ENCODE measurements around the gene NCKAP5L. TPM values are rescaled to one million over a fixed set of nuclear protein-coding genes. Genes with fewer than 3 reads are reported as not detected.

NCKAP5L gene
- polyA plus RNA-seq, 3 donors = 3.7 to 14.9 (median 6.8) TPM

- no peaks in the 10 kb centered on the region for H3K27me3 Mint-ChIP-seq (ENCODE audit: low read depth in 3 of 3)
- H3K9me3 ChIP-seq (replicated peaks in 1 of 2; ENCODE audit: control insufficient read depth in 1 of 2, insufficient read depth in 1 of 2, low read length in 2 of 2) = no peaks in the 10 kb centered on the region
- H3K4me1 ChIP-seq (ENCODE audit: control insufficient read depth in 1 of 2, insufficient read depth in 2 of 2, low read length in 2 of 2) = no peaks in the 10 kb centered on the region
- H2AFZ ChIP-seq (ENCODE audit: insufficient read depth, low read depth, low read length, poor library complexity, severe bottlenecking) = no peak overlapping the region
- H3K4me1 Mint-ChIP-seq = peaks cover 11% of the 10 kb centered on the region
- no peak for TF ChIP-seq CTCF (IDR thresholded peaks at IDR 0.05)
- intact Hi-C loops (cut with micrococcal nuclease) = no loop called here
- H3K79me2 ChIP-seq (ENCODE audit: insufficient read depth, low read length) = no peaks in the 10 kb centered on the region
- no CpG with 5 or more reads among the region's 5 CpGs for WGBS (ENCODE audit: insufficient coverage)
- peaks cover 71 to 78% of the 10 kb centered on the region in 2 donors for H3K36me3 Mint-ChIP-seq
- H4K20me1 ChIP-seq (ENCODE audit: insufficient read depth, low read length) = peaks cover 67% of the 10 kb centered on the region
- H3K4me2 ChIP-seq (replicated peaks; ENCODE audit: extremely low read depth, low read length, poor library complexity, severe bottlenecking) = no peak overlapping the region
- no peak overlapping the region for H3K4me3 ChIP-seq (replicated peaks in 1 of 3; ENCODE audit: low read depth in 2 of 3, low read length in 3 of 3)
- no peak overlapping the region for H3K9ac ChIP-seq (ENCODE audit: insufficient read depth, low read length, poor library complexity, severe bottlenecking)
- peak overlapping the region; percentile 9 to 59 for H3K27ac ChIP-seq (ENCODE audit: low read depth in 1 of 2, low read length in 2 of 2)
- H3K27me3 ChIP-seq (ENCODE audit: control insufficient read depth in 2 of 2, insufficient read depth in 2 of 2, low read length in 2 of 2) = no peaks in the 10 kb centered on the region
- no peak overlapping the region for H3K4me3 Mint-ChIP-seq
- DNase-seq = no peak
- peaks cover 0 to 2% (median 0%) of the 10 kb centered on the region in 7 donors for H3K9me3 Mint-ChIP-seq
- peaks cover 76 to 79% of the 10 kb centered on the region in 2 donors for H3K36me3 ChIP-seq (replicated peaks in 1 of 2; ENCODE audit: control insufficient read depth in 1 of 2, insufficient read depth in 2 of 2, low read length in 2 of 2)
- H3K27ac Mint-ChIP-seq = peak overlapping the region in 6 of 7 donors; percentile 27 to 72 (median 50)
Observed at GRCh38 chr12:49762468-49762847, 65.8 kb downstream of the NCKAP5L start.

GRCh38 chr12:49761677-49762467 lies 66.3 kb downstream of the NCKAP5L start:
- no peak for DNase-seq
- Mint-ChIP-seq H3K4me1 (peaks cover 11% of the 10 kb centered on the region), H3K36me3 (peaks cover 76 to 84% of the 10 kb centered on the region in 2 donors), H3K27ac (peak overlapping the region in 3 of 7 donors; percentile 27 to 60 (median 44)), H3K4me3 (no peak overlapping the region), H3K27me3 (ENCODE audit: low read depth in 3 of 3) (no peaks in the 10 kb centered on the region), H3K9me3 (peaks cover 0 to 2% (median 0%) of the 10 kb centered on the region in 7 donors)
- Histone ChIP-seq H3K36me3 (replicated peaks in 1 of 2; ENCODE audit: control insufficient read depth in 1 of 2, insufficient read depth in 2 of 2, low read length in 2 of 2) (peaks cover 82 to 85% of the 10 kb centered on the region in 2 donors), H3K9ac (ENCODE audit: insufficient read depth, low read length, poor library complexity, severe bottlenecking) (no peak overlapping the region), H2AFZ (ENCODE audit: insufficient read depth, low read depth, low read length, poor library complexity, severe bottlenecking) (no peak overlapping the region), H3K27me3 (ENCODE audit: control insufficient read depth in 2 of 2, insufficient read depth in 2 of 2, low read length in 2 of 2) (no peaks in the 10 kb centered on the region), H3K4me1 (ENCODE audit: control insufficient read depth in 1 of 2, insufficient read depth in 2 of 2, low read length in 2 of 2) (no peaks in the 10 kb centered on the region), H4K20me1 (ENCODE audit: insufficient read depth, low read length) (peaks cover 73% of the 10 kb centered on the region), H3K4me2 (replicated peaks; ENCODE audit: extremely low read depth, low read length, poor library complexity, severe bottlenecking) (no peak overlapping the region), H3K4me3 (replicated peaks in 1 of 3; ENCODE audit: low read depth in 2 of 3, low read length in 3 of 3) (no peak overlapping the region), H3K79me2 (ENCODE audit: insufficient read depth, low read length) (peaks cover 4% of the 10 kb centered on the region), H3K9me3 (replicated peaks in 1 of 2; ENCODE audit: control insufficient read depth in 1 of 2, insufficient read depth in 1 of 2, low read length in 2 of 2) (no peaks in the 10 kb centered on the region), H3K27ac (ENCODE audit: low read depth in 1 of 2, low read length in 2 of 2) (peak overlapping the region in 1 of 2 donors; percentile 59)
- intact Hi-C loops (cut with micrococcal nuclease) = no loop called here
- no peak for TF ChIP-seq CTCF (IDR thresholded peaks at IDR 0.05)
- WGBS (ENCODE audit: insufficient coverage) = no CpG with 5 or more reads among the region's 4 CpGs

Data from CD14-positive monocyte (primary cell).